Measurements from ENCODE around the gene RPF1. TPM values are rescaled to one million over a fixed set of nuclear protein-coding genes. Genes with fewer than 3 reads are reported as not detected.

RPF1 gene
- total and polyA plus RNA-seq, 2 of the 4 experiments (the other 2 are of a cell fraction) = 28.4 to 30.3 TPM

DNA sequence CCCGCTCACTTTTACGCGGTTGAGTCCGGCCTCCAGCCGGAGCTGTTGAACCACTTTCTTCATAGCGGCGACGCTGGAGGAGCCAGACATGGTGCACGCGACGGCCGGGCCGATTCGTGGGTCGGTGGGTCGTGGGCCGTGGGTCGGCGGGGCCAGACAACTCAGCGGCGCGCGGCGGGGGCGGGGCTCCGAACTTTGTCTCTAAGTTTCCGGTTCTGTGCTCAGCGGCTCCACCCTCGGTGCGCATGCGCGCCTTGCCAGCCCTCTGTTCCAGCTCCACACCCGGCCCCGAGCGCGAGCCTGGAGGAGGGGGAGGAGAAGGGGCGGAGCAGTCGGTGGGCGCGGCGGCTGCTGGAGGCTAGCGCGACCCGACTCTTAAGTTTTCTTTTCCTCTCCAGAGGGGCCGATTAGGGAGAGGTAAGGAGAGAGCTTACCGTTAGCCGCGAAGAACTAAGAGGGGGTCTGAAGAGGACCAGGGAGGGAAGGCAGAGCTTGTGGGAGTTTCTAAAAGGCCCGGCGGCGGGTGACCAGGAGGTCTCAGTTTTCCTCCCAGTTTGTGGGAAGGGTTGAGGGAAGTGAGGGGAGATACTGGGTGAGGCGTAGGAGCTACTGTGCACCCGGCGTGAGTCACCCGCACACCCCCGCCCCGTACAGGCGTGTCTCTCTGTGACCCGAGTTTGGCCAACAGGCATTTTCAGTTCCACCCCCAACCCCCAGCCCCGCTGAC, 27.1 kb downstream of the RPF1 start, which contains the start of the genes GNG5 and SPATA1:
GNG5 (minus strand) TSS at position 580 of the 727 bp plus-strand sequence; CDS start at position 90, 490 bp downstream.
SPATA1 (plus strand) TSS at position 385 of the 727 bp plus-strand sequence. CDS start 9,974 bp downstream, outside the sequence.
- CTCF ChIA-PET = interaction anchor here (0.7 kb wide), 1 partner anchor 103 kb away, joined by 3 read pairs; no protein-coding TSS in a partner anchor
- no TSS peak for BruUV-seq (replicated peaks)
- in situ Hi-C loops (cut with MboI; ENCODE audit: low sequenced_read_pairs) = no loop called here
- TF ChIP-seq POLR2A (IDR thresholded peaks at IDR 0.05; ENCODE audit: low read depth, low read length) = peak; percentile 95
- TF ChIP-seq MAZ (IDR thresholded peaks at IDR 0.05; ENCODE audit: borderline replicate concordance, low read depth, low read length) = peak; percentile 44; the same call in 1 of the 2 replicates
- no peak for TF ChIP-seq RFX5 (IDR thresholded peaks at IDR 0.05; ENCODE audit: low read depth, low read length)
- no peak; the same call in 1 of the 2 replicates for TF ChIP-seq SMC3 (IDR thresholded peaks at IDR 0.05; ENCODE audit: low read depth, low read length)
- no peak for TF ChIP-seq CHD1 (IDR thresholded peaks at IDR 0.05; ENCODE audit: low read depth, low read length)
- peak; percentile 75 for TF ChIP-seq FOS (IDR thresholded peaks at IDR 0.05; ENCODE audit: low read depth, low read length)
- no peak for TF ChIP-seq RCOR1 (IDR thresholded peaks at IDR 0.05; ENCODE audit: insufficient replicate concordance, low read length)
- no peak for TF ChIP-seq CEBPB (IDR thresholded peaks at IDR 0.05; ENCODE audit: low read depth, low read length)
- peak; percentile 1; the same call in 1 of the 2 replicates for TF ChIP-seq MAFK (IDR thresholded peaks at IDR 0.05; ENCODE audit: low read depth, low read length)
- TF ChIP-seq NFE2L2 (IDR thresholded peaks at IDR 0.05; ENCODE audit: low read depth, low read length) = 0 out of 2 replicates have a peak, but pooled peaks have one; percentile 15
- 0 out of 2 replicates have a peak, but pooled peaks have one; percentile 1 for TF ChIP-seq CTCF (conservative IDR thresholded peaks at IDR 0.05; ENCODE audit: low read depth, low read length)
- TF ChIP-seq RAD21 (IDR thresholded peaks at IDR 0.05; ENCODE audit: low read length) = peak; percentile 0; the same call in 1 of the 2 replicates
- TF ChIP-seq USF2 (IDR thresholded peaks at IDR 0.05; ENCODE audit: low read depth, low read length) = no peak
- TF ChIP-seq BHLHE40 (IDR thresholded peaks at IDR 0.05; ENCODE audit: low read depth, low read length) = peak; percentile 63; the same call in 1 of the 2 replicates

More for the DNA sequence above, 27.1 kb downstream of the RPF1 start, which contains the start of the genes GNG5 and SPATA1:
- Histone ChIP-seq H2BK5ac (ENCODE audit: low read depth, low read length, poor library complexity, severe bottlenecking) (peak within 1 kb of the TSS; percentile 85), H3K4me1 (ENCODE audit: control insufficient read depth, insufficient read depth, low read length) (peaks cover 6% of the 10 kb centered on the region; the same call in 1 of the 2 replicates), H4K91ac (ENCODE audit: insufficient read depth, low read depth, low read length) (peak within 1 kb of the TSS; percentile 91), H3K23ac (ENCODE audit: low read depth, low read length) (peak within 1 kb of the TSS; percentile 98), H2AFZ (replicated peaks; ENCODE audit: low read length, poor library complexity) (peak within 1 kb of the TSS; percentile 87), H3K4me3 (ENCODE audit: insufficient read depth, low read depth, low read length) (peak within 1 kb of the TSS; percentile 92), H3K36me3 (ENCODE audit: control insufficient read depth, insufficient read depth, low read length) (peaks cover under 1% of the 10 kb centered on the region; the same call in 1 of the 2 replicates), H3K9ac (ENCODE audit: low read depth, low read length) (peak within 1 kb of the TSS; percentile 97), H3K18ac (ENCODE audit: low read depth, low read length) (peak within 1 kb of the TSS; percentile 66), H3K56ac (ENCODE audit: extremely low read depth, insufficient read depth, low read length) (peak within 1 kb of the TSS; percentile 97), H2AK9ac (replicated peaks; ENCODE audit: low read depth, low read length, poor library complexity) (peak within 1 kb of the TSS; percentile 92), H3K9me3 (ENCODE audit: control insufficient read depth, insufficient read depth, low read length) (no peaks in the 10 kb centered on the region), H4K8ac (ENCODE audit: low read depth in 2 of 2, low read length in 2 of 2) (peak within 1 kb of the TSS; percentile 40 to 93), H3K4ac (ENCODE audit: low read depth, low read length) (peak within 1 kb of the TSS; percentile 97), H3K27me3 (ENCODE audit: control insufficient read depth, insufficient read depth, low read length) (no peaks in the 10 kb centered on the region), H2BK120ac (ENCODE audit: low read depth, low read length) (peak within 1 kb of the TSS; percentile 94), H4K20me1 (ENCODE audit: insufficient read depth, low read length) (peaks cover 40% of the 10 kb centered on the region), H2AK5ac (ENCODE audit: low read depth, low read length) (peak within 1 kb of the TSS; percentile 79), H4K5ac (ENCODE audit: low read depth, low read length) (peak within 1 kb of the TSS; percentile 78), H2BK20ac (ENCODE audit: low read depth, low read length) (0 out of 2 replicates have a peak within 1 kb of the TSS, but pooled peaks have one; percentile 71), H3K27ac (ENCODE audit: insufficient read depth, low read length) (peak within 1 kb of the TSS; percentile 95), H3K9me1 (ENCODE audit: insufficient read depth, low read length) (no peaks in the 10 kb centered on the region; the same call in 1 of the 2 replicates), H3K79me1 (ENCODE audit: low read depth in 1 of 2, low read length in 2 of 2) (peaks cover 5 to 29% of the 10 kb centered on the region in 2 experiments; a peak in 3 of 4 replicates), H3K4me2 (ENCODE audit: low read depth, low read length) (peak within 1 kb of the TSS; percentile 99), H2BK15ac (ENCODE audit: low read depth, low read length) (peak within 1 kb of the TSS; percentile 78), H3K14ac (replicated peaks; ENCODE audit: low read depth, low read length) (peak within 1 kb of the TSS; percentile 99)
- peak; percentile 95 for DNase-seq
- intact Hi-C loops (cut with micrococcal nuclease) (loop anchor here (1.0 to 5.0 kb wide), 4 partner anchors 68 to 364 kb away; partner anchors contain the start of genes CTBS and PRKACB), dilution Hi-C loops (cut with HindIII; ENCODE audit: low sequenced_read_pairs, unreplicated experiment) (no loop called here)
- POLR2A ChIA-PET (ENCODE audit: unreplicated experiment) = interaction anchor here (0.5 to 1.5 kb wide), 7 partner anchors 16 to 302 kb away, joined by 3 to 10 read pairs (median 4); partner anchors contain the start of gene CTBS
- WGBS, 2 experiments (ENCODE audit: extremely low coverage in 2 of 2, insufficient read length in 1 of 2) = 0% methylated on average over 8 of the region's 60 CpGs; no CpG with 5 or more reads in 1 of the 2 experiments
- ATAC-seq (ENCODE audit: low read depth) = peak; percentile 94

All from IMR-90 (cell line).